ENCODE results near the gene ARHGAP24.

The ARHGAP24 gene

GRCh38 chr4:85431881-85432485 is 43.0 kb upstream of the ARHGAP24 start:
- no peak overlapping the region for H3K4me3 ChIP-seq (ENCODE audit: low read depth, low read length)
- ChIA-PET POLR2A (no interaction called here), CTCF (no interaction called here)
- TF ChIP-seq, protein P1, sequence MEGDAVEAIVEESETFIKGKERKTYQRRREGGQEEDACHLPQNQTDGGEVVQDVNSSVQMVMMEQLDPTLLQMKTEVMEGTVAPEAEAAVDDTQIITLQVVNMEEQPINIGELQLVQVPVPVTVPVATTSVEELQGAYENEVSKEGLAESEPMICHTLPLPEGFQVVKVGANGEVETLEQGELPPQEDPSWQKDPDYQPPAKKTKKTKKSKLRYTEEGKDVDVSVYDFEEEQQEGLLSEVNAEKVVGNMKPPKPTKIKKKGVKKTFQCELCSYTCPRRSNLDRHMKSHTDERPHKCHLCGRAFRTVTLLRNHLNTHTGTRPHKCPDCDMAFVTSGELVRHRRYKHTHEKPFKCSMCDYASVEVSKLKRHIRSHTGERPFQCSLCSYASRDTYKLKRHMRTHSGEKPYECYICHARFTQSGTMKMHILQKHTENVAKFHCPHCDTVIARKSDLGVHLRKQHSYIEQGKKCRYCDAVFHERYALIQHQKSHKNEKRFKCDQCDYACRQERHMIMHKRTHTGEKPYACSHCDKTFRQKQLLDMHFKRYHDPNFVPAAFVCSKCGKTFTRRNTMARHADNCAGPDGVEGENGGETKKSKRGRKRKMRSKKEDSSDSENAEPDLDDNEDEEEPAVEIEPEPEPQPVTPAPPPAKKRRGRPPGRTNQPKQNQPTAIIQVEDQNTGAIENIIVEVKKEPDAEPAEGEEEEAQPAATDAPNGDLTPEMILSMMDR (IDR thresholded peaks at IDR 0.05; ENCODE audit: insufficient read depth, low read length, missing control alignments): no peak
- DNase-seq (ENCODE audit: low read depth, low spot score): no peak

GRCh38 chr4:85445050-85445639 is 29.8 kb upstream of the ARHGAP24 start:
- TF ChIP-seq, protein P1 (IDR thresholded peaks at IDR 0.05; ENCODE audit: insufficient read depth, low read length, missing control alignments): no peak
- ChIA-PET POLR2A (no interaction called here), CTCF (interaction anchor here (0.5 to 0.7 kb wide), 2 partner anchors 22 to 135 kb away, joined by 3 read pairs; no protein-coding TSS in a partner anchor)
- no peak overlapping the region for H3K4me3 ChIP-seq (ENCODE audit: low read depth, low read length)
- peak; percentile 14 for DNase-seq (ENCODE audit: low read depth, low spot score)

DNA sequence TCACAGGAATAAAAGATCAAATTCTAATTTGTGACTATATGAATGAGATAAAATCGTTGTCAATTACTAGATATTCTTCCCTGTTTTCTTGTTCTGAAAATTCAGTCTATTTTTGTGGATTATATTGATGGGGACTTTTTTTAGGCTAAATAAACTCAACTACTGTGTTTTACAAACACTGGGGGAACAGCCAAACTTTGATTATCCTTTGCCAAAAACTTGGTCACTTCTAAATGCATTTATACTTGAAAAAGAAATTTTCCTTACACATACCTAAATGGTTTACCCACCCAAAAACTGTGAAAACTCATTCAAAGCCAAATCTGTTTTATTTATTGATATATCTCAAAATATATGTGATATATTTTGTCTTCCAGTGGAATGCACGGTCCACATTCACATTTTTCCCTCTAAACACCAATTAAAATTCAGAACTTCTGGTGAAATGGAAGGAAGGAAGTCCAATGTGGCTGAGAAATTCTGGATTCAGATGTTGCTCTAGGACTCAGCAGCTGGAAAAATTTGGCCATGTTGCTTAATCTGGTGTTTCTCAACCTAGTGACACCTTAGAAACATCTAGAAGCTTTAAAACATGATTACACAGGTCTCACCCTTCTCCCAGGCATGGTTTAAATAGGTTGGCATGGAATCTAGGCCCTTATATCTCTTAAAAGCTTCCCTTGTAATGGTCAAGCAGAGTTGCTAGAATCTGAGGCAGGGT is 28.6 kb upstream of the ARHGAP24 start:
- DNase-seq (ENCODE audit: low read depth, low spot score): no peak
- H3K4me3 ChIP-seq (ENCODE audit: low read depth, low read length): no peak overlapping the region
- CTCF ChIA-PET: interaction anchor here (0.6 kb wide), 1 partner anchor 77 kb away, joined by 3 read pairs; no protein-coding TSS in a partner anchor
- POLR2A ChIA-PET: no interaction called here
- TF ChIP-seq, protein P1 (IDR thresholded peaks at IDR 0.05; ENCODE audit: insufficient read depth, low read length, missing control alignments): no peak

DNA sequence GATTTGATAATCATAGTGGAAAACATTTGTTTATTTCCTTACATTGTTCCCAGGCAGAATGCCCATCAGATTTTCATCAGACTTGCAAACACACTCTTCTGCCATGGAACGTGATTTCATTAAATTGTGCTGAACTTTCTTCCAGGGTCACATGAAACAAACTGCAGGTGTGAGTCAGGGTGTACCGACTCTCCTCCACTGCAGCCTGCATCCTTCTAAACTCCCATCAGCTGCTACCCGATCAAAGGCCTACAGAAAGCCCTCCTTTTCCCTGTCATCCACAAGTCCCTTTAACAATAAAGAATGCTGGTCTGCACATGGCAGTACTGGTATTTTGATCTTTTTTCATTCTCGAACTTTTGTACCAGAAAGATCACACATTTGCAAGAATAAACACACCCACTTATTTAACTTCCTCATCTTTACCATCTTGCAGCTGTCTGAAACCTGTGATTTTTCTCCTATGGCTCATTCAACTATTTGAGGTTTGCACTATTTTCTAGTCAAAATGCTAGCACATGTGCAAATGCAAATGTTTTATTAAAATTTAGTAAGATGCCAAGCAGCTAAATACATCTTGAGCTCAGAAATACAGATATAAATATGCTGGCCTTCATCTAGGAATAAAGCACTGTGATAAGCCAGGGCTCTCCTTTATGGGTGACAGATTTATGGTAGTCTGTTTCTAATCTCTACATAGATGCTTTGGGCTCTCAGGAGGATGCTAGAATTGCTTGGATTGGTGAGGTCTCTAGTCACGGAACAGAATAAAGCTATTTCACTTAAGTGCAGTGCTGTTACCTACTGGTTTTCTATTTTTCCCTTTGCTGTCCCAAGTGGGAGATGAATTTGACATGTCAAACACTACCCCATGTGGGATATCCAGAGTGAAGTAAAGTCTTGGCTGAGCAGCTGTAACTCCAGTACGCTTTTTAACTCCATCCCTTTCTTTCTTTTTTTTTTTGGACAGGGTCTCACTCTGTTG is 25.8 kb upstream of the ARHGAP24 start:
- DNase-seq (ENCODE audit: low read depth, low spot score): no peak
- POLR2A ChIA-PET: no interaction called here

DNA sequence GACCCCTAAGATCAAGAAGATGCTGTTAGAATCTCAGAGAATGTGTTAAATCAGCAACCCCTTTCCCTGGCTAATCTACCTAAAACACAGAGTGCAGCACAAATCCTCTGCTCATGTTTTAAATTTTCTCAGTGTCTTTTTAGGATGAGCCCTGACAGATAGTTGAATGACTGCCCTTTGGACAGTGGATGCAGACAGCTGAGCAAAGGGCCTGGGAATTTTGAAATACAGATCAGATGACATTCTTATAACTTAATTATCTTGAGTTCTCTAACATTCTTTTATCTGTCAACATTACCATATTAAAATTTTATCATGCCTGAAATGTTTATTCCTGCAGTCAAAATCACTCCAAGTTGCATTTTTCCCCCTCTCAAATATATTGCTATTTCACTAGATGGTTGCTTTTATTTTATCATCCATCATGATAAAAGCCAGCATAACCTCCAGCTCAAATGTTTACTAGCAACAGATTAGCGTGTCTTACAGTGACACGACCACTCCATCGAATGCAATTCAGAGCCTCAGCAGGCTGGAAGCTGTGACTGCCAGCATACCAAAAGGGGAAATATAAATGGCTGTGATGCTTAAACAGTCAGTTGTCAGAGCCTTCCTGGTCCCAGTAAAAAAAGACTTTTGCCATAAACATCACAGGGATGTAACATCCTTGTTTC is 22.8 kb upstream of the ARHGAP24 start:
- no peak for DNase-seq (ENCODE audit: low read depth, low spot score)
- no peak overlapping the region for H3K4me3 ChIP-seq (ENCODE audit: low read depth, low read length)
- CTCF ChIA-PET: no interaction called here
- POLR2A ChIA-PET: no interaction called here
- TF ChIP-seq, protein P1 (IDR thresholded peaks at IDR 0.05; ENCODE audit: insufficient read depth, low read length, missing control alignments): no peak

More for the DNA sequence above, 25.8 kb upstream of the ARHGAP24 start:
- CTCF ChIA-PET: interaction anchor here (0.9 to 1.3 kb wide), 2 partner anchors 81 to 298 kb away, joined by 3 to 5 read pairs; no protein-coding TSS in a partner anchor
- H3K4me3 ChIP-seq (ENCODE audit: low read depth, low read length): no peak overlapping the region
- TF ChIP-seq, protein P1 (IDR thresholded peaks at IDR 0.05; ENCODE audit: insufficient read depth, low read length, missing control alignments): no peak

Measured in AG04449 (cell line).